HuH-7 (cell line): ENCODE data around the gene MAPK6.
"Not testable (repeated sequence)": the region's sequence is repeated elsewhere in the genome, so short reads cannot be mapped to it uniquely, and the experiment has no call there.

Source experiments
- DNase-seq: peaks from one replicate; pipeline ENCODE4 v3.0.0; 2011; ENCODE audit warnings: low spot score

MAPK6 gene

DNA sequence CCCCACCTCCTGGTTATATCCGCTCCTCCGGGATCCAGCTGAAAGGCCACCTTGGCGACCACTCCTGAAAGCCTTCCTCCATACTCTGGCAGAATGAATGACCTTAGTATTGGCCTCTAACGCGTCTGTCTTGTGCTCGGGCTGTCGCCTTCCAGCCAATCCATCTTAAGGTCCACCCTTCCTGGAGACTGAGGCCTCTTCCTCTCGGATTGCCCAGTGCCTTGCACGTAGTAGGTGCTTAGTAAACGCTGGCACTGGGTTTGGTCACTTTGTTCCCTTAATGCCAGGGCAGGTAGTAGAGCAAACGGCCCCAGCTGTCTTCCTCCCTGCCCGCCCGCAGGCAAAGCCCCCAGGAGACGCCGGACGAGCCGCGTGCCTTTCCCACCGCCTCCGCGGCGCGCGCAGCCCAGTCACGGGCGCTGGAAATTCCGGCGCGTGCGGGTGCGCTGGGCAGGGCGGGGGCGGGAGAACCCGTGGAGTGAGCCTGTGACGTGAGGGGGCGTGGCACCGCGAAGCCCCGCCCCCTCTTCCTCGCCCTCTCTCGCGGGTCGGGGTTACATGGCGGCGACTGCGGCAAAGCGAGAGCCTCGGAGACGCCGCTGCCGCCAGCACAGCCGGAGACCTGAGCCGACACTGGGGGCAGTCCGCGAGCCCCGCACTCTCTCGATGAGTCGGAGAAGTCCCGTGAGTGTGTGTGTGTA lies at the start of gene MAPK6:
MAPK6 (plus strand) TSS at position 527 of the 701 bp plus-strand sequence. CDS start 27,242 bp downstream, outside the sequence.
- peak; percentile 95 for DNase-seq

DNA sequence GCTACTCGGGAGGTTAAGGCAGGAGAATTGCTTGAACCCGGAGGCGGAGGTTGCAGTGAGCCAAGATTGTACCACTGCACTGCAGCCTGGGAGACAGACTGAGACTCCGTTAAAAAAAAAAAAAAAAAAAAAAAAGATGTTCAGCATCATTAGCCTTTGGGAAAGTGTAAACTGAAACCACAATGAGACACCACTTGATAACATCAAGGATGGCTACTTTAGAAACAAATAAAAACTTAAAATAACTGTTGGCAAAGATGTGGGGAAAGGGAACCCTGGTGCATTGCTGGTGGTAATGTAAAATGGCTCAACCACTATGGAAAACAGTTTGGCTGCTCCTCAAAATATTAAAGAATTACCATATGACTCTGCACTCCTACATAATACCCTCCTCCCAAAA lies 49.3 kb upstream of the MAPK6 start:
- DNase-seq: no peak

DNA sequence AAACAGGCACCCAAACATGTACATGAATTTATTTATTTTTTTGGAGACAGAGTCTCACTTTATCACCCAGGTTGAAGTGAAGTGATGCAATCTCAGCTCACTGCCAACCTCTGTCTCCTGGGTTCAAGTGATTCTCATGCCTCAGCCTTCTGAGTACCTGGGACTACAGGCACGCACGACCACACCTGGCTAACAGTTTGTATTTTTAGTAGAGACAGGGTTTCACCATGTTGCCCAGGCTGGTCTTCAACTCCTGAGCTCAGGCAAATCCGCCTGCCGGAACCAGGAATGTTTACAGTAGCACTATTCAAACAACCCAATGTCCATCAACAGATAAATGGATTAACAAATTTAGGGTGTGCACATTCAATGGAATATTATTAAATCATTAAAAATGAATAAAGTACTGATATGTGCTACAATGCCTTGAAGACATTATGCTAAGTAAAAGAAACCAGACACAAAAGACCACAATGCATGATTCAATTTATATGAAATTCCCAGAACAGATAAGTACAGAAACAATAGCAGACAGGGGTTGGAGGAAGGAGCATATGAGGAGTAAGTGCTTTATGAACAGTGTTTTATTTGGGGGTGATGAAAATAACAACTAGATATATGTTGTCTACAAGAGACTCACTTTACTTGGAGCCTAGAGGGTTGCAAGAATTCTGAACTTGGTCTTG lies 48.7 kb upstream of the MAPK6 start:
- DNase-seq: no peak

- peak; percentile 28 for DNase-seq
Observed at GRCh38 chr15:51971032-51971374, 48.0 kb upstream of the MAPK6 start.

DNA sequence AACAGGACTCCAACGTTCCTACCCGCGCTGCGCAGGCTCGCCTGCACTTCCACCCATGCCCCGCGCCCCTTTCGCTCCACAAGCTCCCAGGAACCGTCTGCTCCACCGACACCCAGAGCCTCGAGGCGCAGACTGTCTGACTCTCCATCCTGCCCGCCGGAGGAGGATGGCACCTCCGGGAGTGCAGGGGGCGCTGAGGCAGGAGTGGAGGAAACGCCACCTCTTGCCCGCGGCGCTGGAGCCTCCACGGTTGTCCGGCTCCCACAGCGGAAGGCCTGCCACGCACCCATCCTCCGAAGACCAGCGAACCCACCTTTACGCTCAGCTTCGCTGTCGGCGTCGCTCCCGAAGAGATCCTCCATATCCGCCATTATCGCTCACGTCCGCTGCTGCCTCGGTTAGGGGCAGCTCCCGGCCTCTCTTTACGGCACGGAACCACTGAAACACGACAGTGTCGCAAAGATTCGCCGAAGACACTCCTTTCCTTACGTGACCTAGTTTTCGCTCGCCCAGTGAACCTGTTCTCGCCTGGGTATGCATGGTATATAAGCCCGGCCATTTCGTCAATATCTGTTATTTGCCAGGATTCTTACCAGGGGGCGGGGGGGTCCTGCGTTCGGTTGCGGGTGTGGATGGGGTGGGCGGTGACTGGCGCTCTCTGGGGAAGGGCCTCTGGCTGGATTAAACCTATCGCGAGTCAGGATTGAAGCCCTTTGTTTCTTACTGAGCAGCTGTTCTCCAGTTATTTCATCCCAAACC lies 47.5 kb upstream of the MAPK6 start, which contains the start of gene LEO1:
LEO1 (minus strand) TSS at position 404 of the 759 bp plus-strand sequence; CDS start at position 371, 33 bp downstream.
- DNase-seq: peak; percentile 81

- DNase-seq: no peak
Observed at GRCh38 chr15:51973220-51973619, 45.8 kb upstream of the MAPK6 start.

GRCh38 chr15:51973775-51974174 lies 45.2 kb upstream of the MAPK6 start:
- DNase-seq: no peak

DNA sequence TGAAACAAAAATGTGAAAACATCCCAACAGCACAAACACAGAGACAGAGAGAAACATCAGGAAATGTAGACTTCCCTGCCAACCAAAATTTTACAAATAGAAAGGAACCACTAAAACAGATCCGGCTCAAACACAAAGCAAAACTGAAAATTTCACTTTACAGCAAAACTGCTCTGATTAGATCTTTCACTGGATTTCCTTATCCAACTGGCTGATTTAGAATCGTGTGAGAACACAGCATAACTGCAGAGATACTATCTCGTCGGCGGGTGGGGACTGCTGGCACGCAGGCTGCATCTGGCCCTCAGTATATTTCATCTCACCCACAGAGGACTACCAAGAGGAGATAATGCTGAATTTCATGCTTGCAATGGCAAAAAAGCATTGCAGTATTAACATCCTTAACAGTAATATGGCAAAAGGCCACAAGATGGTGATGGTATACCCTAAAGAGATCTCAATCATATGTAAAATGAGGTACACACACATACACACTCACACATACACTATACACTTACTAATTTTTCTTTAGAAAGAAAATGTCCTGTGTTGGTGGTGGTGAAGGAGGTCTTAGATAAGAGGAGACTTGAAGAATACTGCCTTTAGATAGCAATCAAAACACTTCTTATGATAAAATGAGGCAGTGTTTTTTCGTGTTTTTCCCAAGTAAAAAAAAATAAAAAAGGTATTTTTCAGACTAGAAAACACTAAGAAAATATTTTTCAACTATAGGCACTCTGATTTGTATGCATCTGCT lies 36.8 kb upstream of the MAPK6 start:
- DNase-seq: peak; percentile 49

- DNase-seq: no peak
Observed at GRCh38 chr15:51982770-51983103, 36.3 kb upstream of the MAPK6 start.

DNA sequence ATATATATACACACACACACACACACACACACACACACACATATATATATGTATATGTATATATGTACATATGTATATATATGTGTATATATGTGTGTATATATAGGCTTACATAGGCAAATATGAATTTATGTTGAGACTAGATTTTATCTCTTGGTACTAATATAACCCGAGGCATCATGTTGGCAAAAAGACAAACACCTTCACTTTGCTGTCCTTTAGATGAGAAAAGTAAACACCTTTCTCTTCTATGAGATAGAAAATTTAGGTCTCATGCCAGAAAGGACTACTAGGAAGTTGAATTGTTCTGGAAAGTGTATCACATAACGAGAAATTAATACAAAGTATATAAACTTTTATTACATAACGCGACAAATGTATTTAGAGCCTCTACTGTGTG lies 27.9 kb upstream of the MAPK6 start:
- DNase-seq: no peak

GRCh38 chr15:51992953-51993352 lies 26.1 kb upstream of the MAPK6 start:
- no peak for DNase-seq

GRCh38 chr15:52002351-52002750 lies 16.7 kb upstream of the MAPK6 start:
- DNase-seq: no peak

- not testable (repeated sequence) for DNase-seq
Observed at GRCh38 chr15:52003089-52003488, 15.9 kb upstream of the MAPK6 start.

- no peak for DNase-seq
Observed at GRCh38 chr15:52003710-52004109, 15.3 kb upstream of the MAPK6 start.

- no peak for DNase-seq
Observed at GRCh38 chr15:52004806-52005205, 14.2 kb upstream of the MAPK6 start.

DNA sequence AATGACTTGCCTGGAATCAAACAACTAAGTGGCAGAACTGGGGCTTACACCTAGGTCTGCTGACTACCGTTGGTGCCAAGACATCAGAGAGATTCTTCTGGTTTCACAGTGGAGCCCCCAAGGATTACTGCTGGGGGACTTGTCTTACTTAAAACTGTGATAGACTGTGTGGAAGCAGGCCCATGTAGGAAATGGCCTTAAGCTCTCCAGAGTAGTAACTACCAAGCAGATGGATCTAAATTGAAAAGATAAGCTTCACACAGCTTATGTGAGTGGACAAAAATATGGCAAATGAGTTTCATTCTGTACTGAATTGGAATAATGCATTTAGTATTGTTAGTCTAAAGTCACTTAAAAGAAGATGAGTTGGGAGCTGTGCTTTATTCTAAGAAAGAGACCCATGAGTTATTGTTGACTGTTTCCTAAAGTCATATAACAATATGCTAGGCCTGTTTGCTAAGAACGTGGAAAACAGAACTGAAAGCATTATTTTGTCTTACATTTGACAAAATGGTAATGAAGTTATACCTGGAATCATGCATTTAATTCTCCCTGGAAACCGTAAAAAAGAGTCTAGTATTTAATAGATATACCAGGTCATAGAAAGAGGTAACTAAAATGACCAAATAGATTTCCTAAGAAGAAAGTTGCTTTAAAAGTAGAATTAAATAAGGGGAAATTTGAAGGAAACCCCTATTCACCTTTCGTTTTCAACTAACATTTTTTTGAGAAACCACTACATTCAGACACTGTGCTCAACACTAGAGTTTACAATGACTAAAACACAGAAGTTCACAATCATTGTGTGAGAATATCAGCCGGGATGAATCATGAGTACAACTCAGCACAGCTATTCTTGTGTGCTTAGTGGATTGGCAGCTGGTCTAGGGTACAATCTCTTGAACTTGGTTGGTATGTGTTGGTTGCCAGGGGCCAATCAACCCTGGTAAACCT lies 13.0 kb upstream of the MAPK6 start:
- DNase-seq: no peak

- no peak for DNase-seq
Observed at GRCh38 chr15:52006702-52007340, 12.2 kb upstream of the MAPK6 start.

DNA sequence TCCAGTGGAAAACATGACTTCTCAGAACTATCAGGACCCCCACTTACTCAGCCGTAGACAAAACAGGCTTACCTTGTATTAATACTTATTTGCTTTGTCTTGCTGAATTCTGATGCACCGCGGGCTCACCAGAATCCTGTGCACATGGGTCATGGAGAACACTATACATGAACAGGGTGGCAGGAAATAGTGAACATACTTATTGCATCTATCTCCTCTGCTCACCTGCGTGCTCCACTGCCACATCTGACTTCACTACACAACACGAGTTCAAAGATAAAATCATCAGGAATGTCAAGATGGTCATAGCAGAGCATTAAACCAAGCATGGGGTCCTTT lies 10.7 kb upstream of the MAPK6 start:
- DNase-seq: no peak

DNA sequence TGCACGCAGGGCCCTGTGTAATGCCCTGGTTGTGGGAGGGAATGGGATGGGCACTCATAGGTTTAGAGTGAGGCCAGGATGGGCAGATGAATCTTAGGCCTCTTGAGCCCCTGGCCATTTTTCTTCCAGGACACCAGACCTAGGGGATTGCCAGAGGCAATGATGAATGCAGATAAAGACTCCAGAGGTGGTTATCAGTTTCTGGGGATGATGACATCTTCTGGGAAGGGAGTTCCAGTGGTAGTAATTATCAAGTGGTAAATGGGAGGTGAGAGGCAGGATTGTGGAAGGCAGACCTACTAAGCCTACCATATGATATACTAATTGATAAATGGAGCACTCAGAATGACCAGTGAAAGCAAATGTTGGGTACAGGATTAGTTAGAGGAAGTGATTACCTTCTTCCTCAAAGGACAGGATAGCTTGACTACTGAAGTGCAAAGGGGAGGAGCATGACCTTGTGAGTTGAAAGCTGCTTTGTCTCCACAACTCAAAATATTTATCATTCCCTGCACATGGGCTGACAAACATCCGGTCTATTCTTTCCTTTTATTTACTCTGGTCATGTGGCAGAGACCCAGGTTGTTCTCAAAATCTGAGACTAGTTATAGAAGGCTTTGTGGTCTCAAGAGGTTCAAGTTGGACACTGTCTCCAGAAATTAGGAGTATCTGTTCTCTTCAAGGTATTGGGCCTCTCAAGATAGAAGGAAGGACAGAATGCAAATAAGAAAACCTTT lies 10.2 kb upstream of the MAPK6 start:
- peak; percentile 44 for DNase-seq
